Left lobe of liver (tissue), 2 donors: ENCODE measurements around the gene ZKSCAN3. TPM values are rescaled to one million over a fixed set of nuclear protein-coding genes. Genes with fewer than 3 reads are reported as not detected.
"Not testable (repeated sequence)": the region's sequence is repeated elsewhere in the genome, so short reads cannot be mapped to it uniquely, and the experiment has no call there.

ENCODE experiments used
- ATAC-seq: fragments of 200-7000 bp; cut with Tn5 transposase; one replicate; pipeline ENCODE4 v1.9.1; 2020; ENCODE audit warnings: mild to moderate bottlenecking, moderate library complexity
- DNase-seq: peaks from one replicate; pipeline ENCODE4 v3.0.0-alpha.2; 2020; ENCODE audit warnings: low spot score
- total RNA-seq: library from RNA; stranded (reverse); gene quantifications from one replicate; pipeline ENCODE4 v1.2.1, GENCODE V29; 2021
- donor health status: DM: no; HTN: no; CAD: no; lungs with moderate emphysema.
- donor health status: DM: no; HTN: yes; CAD: no.

The ZKSCAN3 gene
- 2.4 TPM for total RNA-seq

- DNase-seq (peak; percentile 85), ATAC-seq (peak; percentile 99)
Measured at GRCh38 chr6:28349892-28350737, at the start of gene ZKSCAN3. Gene ZKSCAN3, plus strand, starts transcription at chr6:28349947. Its CDS starts 9,640 bp downstream, at chr6:28359587.

- no peak for DNase-seq
- ATAC-seq, result no peak
Measured at GRCh38 chr6:28303570-28303969, 46.2 kb upstream of the ZKSCAN3 start.

- not testable (repeated sequence) for ATAC-seq, DNase-seq
Measured at GRCh38 chr6:28306363-28306762, 43.4 kb upstream of the ZKSCAN3 start.

- ATAC-seq, result no peak
- DNase-seq, result no peak
Measured at GRCh38 chr6:28311139-28311823, 38.5 kb upstream of the ZKSCAN3 start.

GRCh38 chr6:28312939-28313338 is 36.8 kb upstream of the ZKSCAN3 start:
- DNase-seq (no peak), ATAC-seq (no peak)

DNA sequence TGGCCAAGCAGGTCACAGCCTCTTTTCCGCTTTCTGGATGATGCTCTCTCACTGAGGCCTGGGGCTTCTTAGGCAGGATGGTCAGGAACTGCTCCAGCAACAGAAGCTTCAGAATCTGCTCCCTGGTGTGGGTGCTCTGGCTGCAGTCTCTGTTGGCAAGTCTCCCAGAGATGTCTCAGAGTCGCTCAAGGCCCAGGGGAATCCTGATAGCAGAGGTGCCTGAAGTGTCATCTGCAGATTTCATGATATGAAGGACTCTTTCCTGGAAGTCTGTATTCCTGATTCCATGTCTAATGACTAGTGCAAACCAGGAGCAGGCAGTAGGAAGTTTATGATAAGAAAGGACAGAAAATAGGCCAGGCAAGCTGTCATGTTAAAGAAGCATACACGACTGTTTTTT is 34.1 kb upstream of the ZKSCAN3 start:
- DNase-seq, result no peak
- ATAC-seq, result no peak

DNA sequence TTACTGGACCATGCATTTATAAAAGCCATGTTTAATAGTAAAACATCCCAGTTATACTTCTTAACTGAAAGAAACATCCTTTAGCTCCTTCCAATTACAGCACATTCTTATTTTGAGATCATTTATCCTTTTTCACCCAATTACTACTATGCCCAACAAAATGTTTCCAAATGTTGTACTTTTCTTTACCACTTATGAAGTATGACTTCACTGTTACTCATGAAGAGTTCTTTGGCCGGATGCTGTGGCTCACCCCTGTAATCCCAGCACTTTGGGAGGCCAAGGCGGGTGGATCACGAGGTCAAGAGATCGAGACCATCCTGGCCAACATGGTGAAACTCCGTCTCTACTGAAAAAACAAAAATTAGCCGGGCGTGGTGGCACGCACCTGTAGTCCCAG is 31.9 kb upstream of the ZKSCAN3 start:
- DNase-seq, result not testable (repeated sequence)

DNA sequence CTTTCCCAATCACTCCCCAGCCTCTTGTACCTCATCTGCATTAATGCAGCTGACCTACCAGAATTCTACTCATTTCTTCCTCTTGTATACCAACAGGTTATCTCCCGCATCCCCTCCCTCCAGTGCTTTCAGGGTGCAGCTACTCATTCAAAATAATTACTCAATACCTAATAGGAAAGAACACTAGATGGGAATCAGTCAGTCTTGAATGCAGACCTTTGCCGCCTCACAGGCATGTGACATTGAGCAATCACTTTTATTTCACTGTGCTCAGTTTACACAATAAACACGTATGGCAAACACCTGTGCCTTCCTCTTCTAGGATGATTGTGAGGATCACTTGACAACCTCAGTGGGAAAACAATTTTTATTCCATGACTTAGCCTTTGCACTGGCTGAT is 27.1 kb upstream of the ZKSCAN3 start:
- peak; percentile 45 for ATAC-seq
- DNase-seq, result no peak

More for the DNA sequence above, 31.9 kb upstream of the ZKSCAN3 start:
- not testable (repeated sequence) for ATAC-seq

DNA sequence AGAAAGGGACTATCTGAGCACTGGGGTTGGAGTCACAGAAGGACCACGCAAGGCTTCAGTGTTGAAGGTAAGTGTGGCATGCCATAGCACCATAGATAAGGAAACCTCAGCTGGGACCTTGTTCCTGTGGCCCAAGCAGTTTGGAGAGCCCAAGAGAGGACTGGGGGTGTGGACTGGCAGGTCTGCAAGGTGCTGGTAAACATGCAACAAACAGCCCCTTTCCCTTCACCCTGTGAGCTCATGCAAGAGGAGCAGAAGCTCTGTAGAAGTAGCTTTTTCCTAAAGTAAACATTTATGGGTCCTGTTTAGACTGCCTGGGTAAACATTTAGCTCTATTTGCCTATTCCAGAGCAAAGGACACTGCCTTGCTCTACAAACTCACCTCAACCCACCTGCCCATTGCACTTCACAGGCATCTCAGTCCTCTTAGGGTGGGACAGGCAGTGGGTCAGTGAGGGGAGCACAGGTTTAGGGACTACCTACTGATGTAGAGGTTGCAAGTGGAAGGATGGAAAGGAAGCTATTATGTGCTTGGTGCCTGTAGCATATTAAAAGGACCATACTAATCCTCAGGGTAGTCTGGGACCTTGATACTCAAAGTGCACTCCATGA is 25.8 kb upstream of the ZKSCAN3 start:
- no peak for DNase-seq
- peak; percentile 77 for ATAC-seq

- no peak for ATAC-seq
- no peak for DNase-seq
Measured at GRCh38 chr6:28326371-28326948, 23.3 kb upstream of the ZKSCAN3 start.

- DNase-seq (no peak), ATAC-seq (no peak)
Measured at GRCh38 chr6:28330041-28330440, 19.7 kb upstream of the ZKSCAN3 start.

DNA sequence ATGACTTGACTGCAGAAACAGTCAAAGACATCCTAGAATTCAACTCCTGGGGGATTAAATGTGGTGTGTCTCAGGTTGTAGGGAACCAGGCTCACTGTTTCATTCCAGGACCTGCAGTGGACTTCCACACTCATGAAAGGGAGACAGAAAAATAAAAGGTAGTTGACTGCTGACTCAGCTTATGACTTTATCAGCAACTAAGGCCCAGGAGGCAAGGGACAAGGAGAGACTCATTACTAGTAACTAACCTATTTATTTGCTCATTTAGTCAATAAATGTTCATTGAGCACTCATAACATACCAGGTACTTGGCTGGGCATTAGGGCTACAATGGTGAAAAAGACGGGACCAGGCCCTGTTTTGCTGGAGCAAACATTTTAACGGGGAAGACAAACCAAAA is 16.7 kb upstream of the ZKSCAN3 start:
- DNase-seq (no peak), ATAC-seq (no peak)

DNA sequence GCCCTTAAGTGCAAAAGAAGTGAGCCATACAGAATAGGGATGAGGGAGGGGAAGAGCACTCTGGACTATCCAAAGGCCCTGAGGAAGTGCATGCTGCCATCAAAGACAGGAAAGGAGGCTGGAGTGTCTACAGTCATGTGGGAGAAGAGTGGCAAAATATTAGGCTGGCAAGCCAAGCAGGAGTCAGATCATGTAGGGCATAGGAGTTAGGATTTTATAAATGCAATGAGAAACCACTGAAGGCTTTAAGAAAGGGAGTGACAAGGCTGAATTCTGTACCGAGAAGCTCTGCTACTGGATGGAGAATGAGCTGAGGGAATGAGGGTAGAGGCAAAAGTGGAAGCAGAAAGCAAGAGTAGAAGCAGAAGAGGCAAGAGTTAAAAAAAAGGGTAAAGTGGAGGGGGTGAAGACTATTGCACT is 16.1 kb upstream of the ZKSCAN3 start:
- no peak for DNase-seq
- no peak for ATAC-seq

DNA sequence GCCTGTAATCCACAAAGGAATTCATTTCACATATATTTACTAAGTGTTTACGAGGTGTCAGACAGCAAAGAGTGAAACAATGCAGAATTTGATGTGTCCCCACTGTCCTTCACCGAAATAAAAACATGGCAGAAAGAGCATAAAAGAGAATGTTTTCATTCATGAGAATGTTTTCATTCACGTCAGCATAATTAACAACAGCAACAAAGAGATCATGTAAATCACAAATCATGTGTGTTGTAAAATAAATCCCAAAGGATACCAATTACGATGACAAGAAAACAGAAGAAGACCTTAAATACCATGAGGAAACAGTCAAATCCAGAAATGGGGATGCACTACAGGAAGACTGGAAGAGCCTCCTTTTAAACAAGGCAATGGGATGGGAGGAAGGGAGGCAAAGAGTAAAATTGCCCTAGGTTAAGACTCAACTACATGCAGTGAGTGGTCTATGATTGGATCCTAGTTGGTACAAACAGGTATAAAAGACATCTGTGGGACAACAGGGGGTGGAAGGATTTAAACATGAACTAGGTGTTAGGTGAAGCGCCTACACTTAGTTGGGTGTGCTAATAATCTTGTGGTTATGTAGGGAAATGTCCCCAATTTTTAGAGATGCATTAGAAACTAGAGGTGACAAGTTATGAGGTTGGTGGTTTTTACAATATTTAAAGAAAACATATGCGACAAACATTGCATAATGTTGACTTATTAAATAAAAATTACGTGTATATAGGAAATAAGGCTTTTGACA is 15.3 kb upstream of the ZKSCAN3 start:
- no peak for DNase-seq
- no peak for ATAC-seq

- DNase-seq (no peak), ATAC-seq (no peak)
Measured at GRCh38 chr6:28335040-28335563, 14.6 kb upstream of the ZKSCAN3 start.

DNA sequence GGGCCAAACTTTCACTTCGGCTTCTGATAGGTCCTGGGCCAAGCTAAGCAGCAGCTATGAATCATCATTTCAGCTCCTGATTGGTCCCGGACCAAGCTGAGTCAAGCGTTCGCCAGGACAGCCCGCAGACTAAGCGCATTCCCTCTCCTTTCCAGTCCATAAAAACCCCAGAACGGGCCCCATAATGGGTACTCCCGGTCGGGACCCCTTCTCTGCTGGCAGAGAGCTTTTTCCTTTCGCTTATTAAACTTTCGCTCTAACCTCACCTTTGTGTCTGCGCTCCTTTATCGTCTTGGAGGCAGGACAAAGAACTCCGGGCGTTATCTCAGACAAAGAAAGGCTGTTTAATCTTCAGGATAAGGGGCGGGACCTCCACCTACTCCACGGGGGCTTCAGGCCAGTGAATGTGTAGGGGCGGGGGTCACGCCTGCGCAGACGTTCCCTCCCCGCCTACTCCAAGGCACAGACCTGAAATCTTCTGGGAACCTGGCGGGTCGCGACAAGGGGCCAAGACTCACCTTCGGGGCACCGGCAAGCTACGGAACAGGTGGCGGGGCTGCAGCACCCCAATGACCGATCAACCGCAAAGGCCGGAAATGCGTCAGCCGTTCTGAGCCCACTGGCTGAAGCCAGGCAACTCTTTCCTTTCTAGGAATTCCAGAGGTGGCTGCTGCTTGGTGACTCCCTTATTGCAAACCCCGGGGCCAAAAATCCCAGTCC is 14.0 kb upstream of the ZKSCAN3 start, which contains the start of gene ZSCAN31:
Gene ZSCAN31, minus strand, starts transcription at position 585 of the 720 bp plus-strand sequence. CDS start 6,465 bp downstream, outside the sequence.
- ATAC-seq, result peak; percentile 93
- DNase-seq, result peak; percentile 93

DNA sequence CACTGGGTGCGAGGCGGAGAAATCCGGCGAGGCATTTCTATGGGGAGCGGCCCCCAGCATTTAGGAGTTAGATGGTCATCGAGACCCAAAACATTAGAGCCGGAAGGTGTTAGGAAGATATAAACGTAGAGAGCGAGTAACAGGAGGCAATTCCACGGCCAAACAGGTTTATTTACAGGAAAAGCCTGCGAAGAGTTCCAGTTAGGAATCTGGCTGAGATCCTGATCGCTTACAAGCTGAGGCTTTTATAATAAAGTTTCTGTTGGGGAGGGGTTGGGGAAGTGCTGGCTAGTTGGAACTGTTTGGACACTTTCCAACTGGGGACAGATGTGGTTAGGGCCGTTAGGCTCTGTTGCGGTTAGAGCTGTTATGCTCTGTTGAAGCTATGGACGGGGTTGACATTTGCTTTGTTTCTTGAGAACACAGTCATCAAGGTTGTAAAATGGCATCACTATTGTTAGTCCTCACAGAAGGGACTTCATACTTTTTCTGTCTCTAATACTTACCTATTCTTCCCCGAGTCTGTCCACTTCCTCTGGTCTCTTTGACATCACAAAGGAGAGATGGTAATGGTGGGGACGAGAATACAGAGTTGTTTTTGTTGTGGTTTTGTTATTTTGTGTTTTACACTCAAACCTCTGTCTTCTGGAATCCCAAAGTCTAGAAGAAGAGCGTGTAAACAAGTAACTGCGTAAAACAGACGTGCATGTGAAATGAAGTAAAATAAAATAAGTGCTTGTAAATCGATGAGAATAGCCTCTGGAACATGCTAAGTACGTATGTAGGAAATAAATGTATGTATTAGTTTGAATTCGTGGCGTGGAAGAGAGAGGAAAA is 13.2 kb upstream of the ZKSCAN3 start:
- no peak for DNase-seq
- ATAC-seq, result peak; percentile 15

DNA sequence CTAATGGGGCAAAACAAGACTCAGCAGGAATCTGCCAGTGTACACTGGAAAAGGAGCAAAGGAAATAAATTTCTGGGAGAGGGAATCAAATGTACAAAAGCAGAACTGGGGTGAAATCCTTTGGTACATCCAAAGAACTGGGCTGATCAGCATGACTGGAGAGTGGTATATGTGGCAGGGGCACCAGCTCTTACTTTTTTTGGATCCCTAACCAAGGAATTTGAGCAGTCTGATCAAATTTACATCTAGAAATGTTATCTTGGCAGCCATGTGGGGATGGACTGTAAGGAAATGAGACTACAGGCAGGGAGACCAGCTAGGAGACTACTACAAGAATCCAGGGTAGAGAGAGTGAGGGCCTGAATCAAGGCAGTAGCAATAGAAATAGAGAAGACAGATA is 12.6 kb upstream of the ZKSCAN3 start:
- no peak for ATAC-seq
- no peak for DNase-seq
